WTC11 (cell line): ENCODE measurements around the gene NXPE3. TPM values are rescaled to one million over a fixed set of nuclear protein-coding genes. Genes with fewer than 3 reads are reported as not detected.

Source experiments
- ATAC-seq: fragments of 200-7000 bp; cut with Tn5 transposase; 2 replicates; pipeline ENCODE4 v1.10.0; 2021; ENCODE audit warnings: mild to moderate bottlenecking, moderate library complexity
- CTCF ChIA-PET: fragments of 300-600 bp; sonication (Branson Sonifier 250); formaldehyde crosslinking; loops from one replicate; lab custom pipeline; 2021; ENCODE audit warnings: antibody characterized with exemption; lab: Charles Lee
- POLR2A ChIA-PET: fragments of 350-600 bp; sonication (Branson Sonifier 250); formaldehyde crosslinking; loops from one replicate; lab custom pipeline; 2021; ENCODE audit warnings: antibody characterized with exemption; lab: Charles Lee
- DNase-seq: peaks from one replicate; pipeline ENCODE4 v3.0.0; 2021; ENCODE audit warnings: low spot score
- H3K27ac Mint-ChIP-seq: 2 replicates; pipeline ENCODE4 v1.8.0; 2021; ENCODE audit warnings: mixed read lengths
- H3K27me3 Mint-ChIP-seq: 2 replicates; pipeline ENCODE4 v1.8.0; 2021; ENCODE audit warnings: low read depth, mild to moderate bottlenecking, moderate library complexity, mixed read lengths
- H3K36me3 Mint-ChIP-seq: 2 replicates; pipeline ENCODE4 v1.8.0; 2021; ENCODE audit warnings: mixed read lengths
- H3K4me1 Mint-ChIP-seq: 2 replicates; pipeline ENCODE4 v1.8.0; 2022; ENCODE audit warnings: mixed read lengths
- H3K4me3 Mint-ChIP-seq: 2 replicates; pipeline ENCODE4 v1.8.0; 2021; ENCODE audit warnings: mild to moderate bottlenecking, moderate library complexity, mixed read lengths
- H3K9me3 Mint-ChIP-seq: 2 replicates; pipeline ENCODE4 v1.8.0; 2021; ENCODE audit warnings: mixed read lengths
- CREM ChIP-seq: sonication (generic); formaldehyde crosslinking; IDR thresholded peaks from 2 replicates; pipeline ENCODE4 v1.8.1; 2022; ENCODE audit warnings: mild to moderate bottlenecking, missing genetic modification reagents, moderate library complexity
- ETV6 ChIP-seq: sonication (generic); formaldehyde crosslinking; IDR thresholded peaks from 2 replicates; pipeline ENCODE4 v1.8.1; 2022; ENCODE audit warnings: mild to moderate bottlenecking, missing genetic modification reagents
- FOXJ3 ChIP-seq: sonication (generic); formaldehyde crosslinking; IDR thresholded peaks from 2 replicates; pipeline ENCODE4 v1.9.0; 2021; ENCODE audit warnings: missing genetic modification reagents, mild to moderate bottlenecking, borderline replicate concordance
- MXD4 ChIP-seq: fragments of 250-450 bp; sonication (Bioruptor Pico); IDR thresholded peaks from 2 replicates; pipeline ENCODE4 v1.8.0; 2021; ENCODE audit warnings: mild to moderate bottlenecking, moderate library complexity, borderline replicate concordance
- PRDM15 ChIP-seq: sonication (generic); formaldehyde crosslinking; IDR thresholded peaks from 2 replicates; pipeline ENCODE4 v1.8.0; 2022; ENCODE audit warnings: missing genetic modification reagents
- PRRX2 ChIP-seq: fragments of 250-450 bp; sonication (Bioruptor Pico); IDR thresholded peaks from 2 replicates; pipeline ENCODE4 v1.8.0; 2021; ENCODE audit warnings: mild to moderate bottlenecking
- RELA ChIP-seq: sonication (generic); formaldehyde crosslinking; IDR thresholded peaks from 2 replicates; pipeline ENCODE4 v1.8.1; 2022; ENCODE audit warnings: missing genetic modification reagents, mild to moderate bottlenecking, borderline replicate concordance
- TP53 ChIP-seq: sonication (generic); formaldehyde crosslinking; IDR thresholded peaks from 2 replicates; pipeline ENCODE4 v1.8.1; 2023; ENCODE audit warnings: mild to moderate bottlenecking, missing genetic modification reagents
- ZNF263 ChIP-seq: sonication (generic); formaldehyde crosslinking; IDR thresholded peaks from 2 replicates; pipeline ENCODE4 v1.8.1; 2022; ENCODE audit warnings: low read depth, mild to moderate bottlenecking, moderate library complexity, missing genetic modification reagents
- ZNF416 ChIP-seq: fragments of 250-450 bp; sonication (Bioruptor Pico); IDR thresholded peaks from 2 replicates; pipeline ENCODE4 v1.9.0; 2021; ENCODE audit warnings: mild to moderate bottlenecking, inconsistent platforms
- ZSCAN18 ChIP-seq: fragments of 250-450 bp; sonication (Bioruptor Pico); IDR thresholded peaks from 2 replicates; pipeline ENCODE4 v2.1.2; 2022; ENCODE audit warnings: mild to moderate bottlenecking, moderate library complexity
- total RNA-seq: library from RNA; stranded (reverse); gene quantifications from 3 replicates; pipeline ENCODE4 v1.2.3, GENCODE V29; 2021
- TF ChIP-seq, protein P1 (sequence below): sonication (generic); formaldehyde crosslinking; IDR thresholded peaks from 2 replicates; pipeline ENCODE4 v1.8.0; 2022; ENCODE audit warnings: mild to moderate bottlenecking, missing genetic modification reagents
- TF ChIP-seq, protein P2 (sequence below): fragments of 250-450 bp; sonication (Bioruptor Pico); conservative IDR thresholded peaks from 2 replicates; pipeline ENCODE4 v1.9.0; 2021; ENCODE audit warnings: mild to moderate bottlenecking
- TF ChIP-seq, protein P3 (sequence below): fragments of 250-450 bp; sonication (Bioruptor Pico); IDR thresholded peaks from 2 replicates; pipeline ENCODE4 v1.9.0; 2021; ENCODE audit warnings: mild to moderate bottlenecking
- TF ChIP-seq, protein P4 (sequence below): sonication (generic); formaldehyde crosslinking; IDR thresholded peaks from 2 replicates; pipeline ENCODE4 v1.8.0; 2023; ENCODE audit warnings: mild to moderate bottlenecking, missing genetic modification reagents

Gene NXPE3
- total RNA-seq, 1 experiment from 2014 or later: 13.9 TPM

- TF ChIP-seq ZSCAN18 (CRISPR knock-in tag) (no peak), MXD4 (CRISPR knock-in tag) (no peak)
These were observed 6.0 kb downstream of the NXPE3 start (continued) for GRCh38 chr3:101784855-101785613.

DNA sequence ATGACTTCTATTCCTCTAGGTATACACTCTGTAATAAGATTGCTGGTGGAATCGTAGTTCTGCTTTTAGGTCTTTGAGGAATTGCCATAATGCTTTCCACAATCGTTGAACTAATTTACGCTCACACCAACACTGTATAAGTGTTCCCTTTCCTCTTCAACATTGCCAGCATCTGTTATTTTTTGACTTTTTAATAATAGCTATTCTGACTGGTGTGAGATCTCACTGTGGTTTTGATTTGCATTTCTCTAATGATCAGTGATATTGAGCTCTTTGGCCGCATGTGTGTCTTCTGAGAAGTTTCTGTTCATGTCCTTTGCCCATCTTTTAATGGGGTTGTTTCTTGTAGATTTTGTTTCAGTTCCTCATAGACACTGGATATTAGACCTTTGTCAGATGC, 12.8 kb downstream of the NXPE3 start:
- H3K36me3 Mint-ChIP-seq: peaks cover 76% of the 10 kb centered on the region
- peaks cover 22% of the 10 kb centered on the region for H3K9me3 Mint-ChIP-seq
- ChIA-PET POLR2A (no interaction called here), CTCF (interaction anchor here (1.2 kb wide), 1 partner anchor 11 kb away, joined by 3 read pairs; no protein-coding TSS in a partner anchor)
- no peaks in the 10 kb centered on the region for H3K4me1 Mint-ChIP-seq
- TF ChIP-seq TP53: no peak
- TF ChIP-seq ZNF263: no peak
- TF ChIP-seq, protein P1, sequence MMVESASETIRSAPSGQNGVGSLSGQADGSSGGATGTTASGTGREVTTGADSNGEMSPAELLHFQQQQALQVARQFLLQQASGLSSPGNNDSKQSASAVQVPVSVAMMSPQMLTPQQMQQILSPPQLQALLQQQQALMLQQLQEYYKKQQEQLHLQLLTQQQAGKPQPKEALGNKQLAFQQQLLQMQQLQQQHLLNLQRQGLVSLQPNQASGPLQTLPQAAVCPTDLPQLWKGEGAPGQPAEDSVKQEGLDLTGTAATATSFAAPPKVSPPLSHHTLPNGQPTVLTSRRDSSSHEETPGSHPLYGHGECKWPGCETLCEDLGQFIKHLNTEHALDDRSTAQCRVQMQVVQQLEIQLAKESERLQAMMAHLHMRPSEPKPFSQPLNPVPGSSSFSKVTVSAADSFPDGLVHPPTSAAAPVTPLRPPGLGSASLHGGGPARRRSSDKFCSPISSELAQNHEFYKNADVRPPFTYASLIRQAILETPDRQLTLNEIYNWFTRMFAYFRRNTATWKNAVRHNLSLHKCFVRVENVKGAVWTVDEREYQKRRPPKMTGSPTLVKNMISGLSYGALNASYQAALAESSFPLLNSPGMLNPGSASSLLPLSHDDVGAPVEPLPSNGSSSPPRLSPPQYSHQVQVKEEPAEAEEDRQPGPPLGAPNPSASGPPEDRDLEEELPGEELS (CRISPR knock-in tag): no peak
- no peak for TF ChIP-seq PRDM15
- no peak for ATAC-seq
- H3K4me3 Mint-ChIP-seq: no peak overlapping the region
- H3K27ac Mint-ChIP-seq: no peak overlapping the region
- no peaks in the 10 kb centered on the region for H3K27me3 Mint-ChIP-seq
- no peak for DNase-seq

GRCh38 chr3:101796077-101796680, 17.2 kb downstream of the NXPE3 start:
- peaks cover 20% of the 10 kb centered on the region for H3K9me3 Mint-ChIP-seq
- ChIA-PET CTCF (no interaction called here), POLR2A (no interaction called here)
- peaks cover 47% of the 10 kb centered on the region for H3K36me3 Mint-ChIP-seq
- H3K4me3 Mint-ChIP-seq: no peak overlapping the region
- no peaks in the 10 kb centered on the region for H3K27me3 Mint-ChIP-seq
- ATAC-seq (no peak), DNase-seq (no peak)
- peaks cover 9% of the 10 kb centered on the region for H3K4me1 Mint-ChIP-seq
- no peak overlapping the region for H3K27ac Mint-ChIP-seq
- TF ChIP-seq, protein P2, sequence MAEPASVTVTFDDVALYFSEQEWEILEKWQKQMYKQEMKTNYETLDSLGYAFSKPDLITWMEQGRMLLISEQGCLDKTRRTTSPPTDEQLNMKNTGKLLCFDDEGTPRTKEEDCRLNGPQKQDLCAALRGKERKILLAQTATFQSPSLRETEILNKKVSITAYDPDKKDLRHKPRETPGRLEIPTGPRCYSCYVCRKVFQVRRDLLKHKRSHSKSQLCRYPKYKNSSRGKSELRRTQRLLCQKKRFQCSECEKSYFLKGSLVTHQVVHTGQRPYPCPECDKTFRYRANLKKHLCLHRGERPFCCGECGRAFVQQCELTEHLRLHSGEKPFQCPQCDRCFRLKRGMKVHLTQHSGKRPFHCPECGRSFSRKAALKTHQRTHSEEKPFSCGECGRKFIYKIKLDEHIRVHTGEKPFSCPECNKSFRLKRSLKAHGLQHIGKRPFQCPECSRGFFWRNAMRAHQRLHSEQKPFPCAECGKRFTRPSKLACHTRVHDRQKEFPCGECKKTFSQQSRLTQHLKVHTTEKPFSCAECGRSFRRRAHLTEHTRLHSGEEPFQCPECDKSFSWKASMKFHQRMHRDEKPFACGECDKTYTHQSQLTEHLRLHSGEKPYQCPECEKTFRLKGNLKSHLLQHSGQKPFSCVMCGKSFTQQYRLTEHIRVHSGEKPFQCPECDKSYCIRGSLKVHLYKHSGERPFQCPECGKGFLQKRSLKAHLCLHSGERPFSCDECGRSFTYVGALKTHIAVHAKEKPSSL: no peak
- TF ChIP-seq PRRX2: no peak
- no peak for TF ChIP-seq PRDM15
- TF ChIP-seq FOXJ3 (CRISPR knock-in tag): no peak
- no peak for TF ChIP-seq ETV6 (CRISPR knock-in tag)
- no peak for TF ChIP-seq CREM (CRISPR knock-in tag)
- TF ChIP-seq, protein P3, sequence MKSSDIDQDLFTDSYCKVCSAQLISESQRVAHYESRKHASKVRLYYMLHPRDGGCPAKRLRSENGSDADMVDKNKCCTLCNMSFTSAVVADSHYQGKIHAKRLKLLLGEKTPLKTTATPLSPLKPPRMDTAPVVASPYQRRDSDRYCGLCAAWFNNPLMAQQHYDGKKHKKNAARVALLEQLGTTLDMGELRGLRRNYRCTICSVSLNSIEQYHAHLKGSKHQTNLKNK (CRISPR knock-in tag): no peak
- TF ChIP-seq, protein P4, sequence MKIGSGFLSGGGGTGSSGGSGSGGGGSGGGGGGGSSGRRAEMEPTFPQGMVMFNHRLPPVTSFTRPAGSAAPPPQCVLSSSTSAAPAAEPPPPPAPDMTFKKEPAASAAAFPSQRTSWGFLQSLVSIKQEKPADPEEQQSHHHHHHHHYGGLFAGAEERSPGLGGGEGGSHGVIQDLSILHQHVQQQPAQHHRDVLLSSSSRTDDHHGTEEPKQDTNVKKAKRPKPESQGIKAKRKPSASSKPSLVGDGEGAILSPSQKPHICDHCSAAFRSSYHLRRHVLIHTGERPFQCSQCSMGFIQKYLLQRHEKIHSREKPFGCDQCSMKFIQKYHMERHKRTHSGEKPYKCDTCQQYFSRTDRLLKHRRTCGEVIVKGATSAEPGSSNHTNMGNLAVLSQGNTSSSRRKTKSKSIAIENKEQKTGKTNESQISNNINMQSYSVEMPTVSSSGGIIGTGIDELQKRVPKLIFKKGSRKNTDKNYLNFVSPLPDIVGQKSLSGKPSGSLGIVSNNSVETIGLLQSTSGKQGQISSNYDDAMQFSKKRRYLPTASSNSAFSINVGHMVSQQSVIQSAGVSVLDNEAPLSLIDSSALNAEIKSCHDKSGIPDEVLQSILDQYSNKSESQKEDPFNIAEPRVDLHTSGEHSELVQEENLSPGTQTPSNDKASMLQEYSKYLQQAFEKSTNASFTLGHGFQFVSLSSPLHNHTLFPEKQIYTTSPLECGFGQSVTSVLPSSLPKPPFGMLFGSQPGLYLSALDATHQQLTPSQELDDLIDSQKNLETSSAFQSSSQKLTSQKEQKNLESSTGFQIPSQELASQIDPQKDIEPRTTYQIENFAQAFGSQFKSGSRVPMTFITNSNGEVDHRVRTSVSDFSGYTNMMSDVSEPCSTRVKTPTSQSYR (CRISPR knock-in tag): no peak
- TF ChIP-seq RELA (CRISPR knock-in tag): no peak
- TF ChIP-seq ZNF416 (CRISPR knock-in tag): no peak
